H9 (cell line): ENCODE results near the gene LPP. TPM values are rescaled to one million over a fixed set of nuclear protein-coding genes. Genes with fewer than 3 reads are reported as not detected.

ENCODE experiments used
- DNase-seq: peaks from one replicate; pipeline ENCODE4 v3.0.0-alpha.2; 2017
- H2AFZ ChIP-seq: one replicate; pipeline ENCODE4 v1.6.1; 2013; ENCODE audit warnings: mild to moderate bottlenecking, low read length, control low read depth, moderate library complexity
- H2AK5ac ChIP-seq: 2 replicates; pipeline ENCODE4 v1.6.1; 2013; ENCODE audit warnings: low read length, control low read depth, mixed read lengths; ENCODE audit not compliant: insufficient read length
- H2BK120ac ChIP-seq: one replicate; pipeline ENCODE4 v1.6.1; 2013; ENCODE audit warnings: low read depth, mild to moderate bottlenecking, low read length, control low read depth, inconsistent platforms; ENCODE audit not compliant: poor library complexity, severe bottlenecking
- H2BK12ac ChIP-seq: 2 replicates; pipeline ENCODE4 v1.6.1; 2013; ENCODE audit warnings: low read length, control low read depth, mixed read lengths, low read depth; ENCODE audit not compliant: insufficient read length
- H2BK15ac ChIP-seq: 2 replicates; pipeline ENCODE4 v1.6.1; 2013; ENCODE audit warnings: low read depth, low read length, control low read depth
- H2BK20ac ChIP-seq: one replicate; pipeline ENCODE4 v1.6.1; 2013; ENCODE audit warnings: low read depth, mild to moderate bottlenecking, low read length, control low read depth, inconsistent platforms; ENCODE audit not compliant: poor library complexity, severe bottlenecking
- H2BK5ac ChIP-seq: 2 replicates; pipeline ENCODE4 v1.6.1; 2013; ENCODE audit warnings: low read length, control low read depth, mixed read lengths; ENCODE audit not compliant: insufficient read length
- H3K14ac ChIP-seq: 2 replicates; pipeline ENCODE4 v1.6.1; 2013; ENCODE audit warnings: low read length, control low read depth; ENCODE audit not compliant: insufficient read depth
- H3K18ac ChIP-seq: 2 replicates; pipeline ENCODE4 v1.6.1; 2013; ENCODE audit warnings: low read depth, mild to moderate bottlenecking, mixed read lengths, low read length, control low read depth; ENCODE audit not compliant: insufficient read length
- H3K23ac ChIP-seq: 2 replicates; pipeline ENCODE4 v1.6.1; 2013; ENCODE audit warnings: low read length, control low read depth, mixed read lengths, low read depth; ENCODE audit not compliant: insufficient read length
- H3K23me2 ChIP-seq: 2 replicates; pipeline ENCODE4 v1.6.1; 2013; ENCODE audit warnings: low read depth, mild to moderate bottlenecking, mixed read lengths, low read length, control low read depth; ENCODE audit not compliant: insufficient read length, poor library complexity, severe bottlenecking
- H3K27ac ChIP-seq: 2 replicates; pipeline ENCODE4 v1.5.1; 2013; ENCODE audit warnings: low read length, control low read depth, mixed read lengths, low read depth; ENCODE audit not compliant: insufficient read length
- H3K27me3 ChIP-seq: 2 replicates; pipeline ENCODE4 v1.6.1; 2013; ENCODE audit warnings: low read length, control low read depth, inconsistent platforms; ENCODE audit not compliant: insufficient read depth
- H3K4ac ChIP-seq: 2 replicates; pipeline ENCODE4 v1.6.1; 2013; ENCODE audit warnings: low read depth, mild to moderate bottlenecking, control low read depth, inconsistent platforms, low read length, moderate library complexity
- H3K4me1 ChIP-seq: 2 replicates; pipeline ENCODE4 v1.6.1; 2013; ENCODE audit warnings: low read length, control low read depth, inconsistent platforms; ENCODE audit not compliant: insufficient read depth
- H3K4me2 ChIP-seq: 2 replicates; pipeline ENCODE4 v1.6.1; 2013; ENCODE audit warnings: low read length, control low read depth, mixed read lengths; ENCODE audit not compliant: insufficient read length, insufficient read depth
- H3K56ac ChIP-seq: 2 replicates; pipeline ENCODE4 v1.6.1; 2013; ENCODE audit warnings: low read depth, mild to moderate bottlenecking, mixed read lengths, low read length, control low read depth; ENCODE audit not compliant: insufficient read length
- H3K79me1 ChIP-seq: 2 replicates; pipeline ENCODE4 v1.6.1; 2013; ENCODE audit warnings: low read depth, mild to moderate bottlenecking, moderate library complexity, low read length, control low read depth, inconsistent platforms; ENCODE audit not compliant: insufficient read depth, poor library complexity, severe bottlenecking
- H3K79me2 ChIP-seq: 2 replicates; pipeline ENCODE4 v1.6.1; 2013; ENCODE audit warnings: low read length, control low read depth, inconsistent platforms; ENCODE audit not compliant: insufficient read depth
- H3K9ac ChIP-seq: 2 replicates; pipeline ENCODE4 v1.6.1; 2013; ENCODE audit warnings: low read length, control low read depth, mixed read lengths; ENCODE audit not compliant: insufficient read length; ENCODE audit errors: extremely low read depth
- H3K9me3 ChIP-seq: one replicate; pipeline ENCODE4 v1.6.1; 2013; ENCODE audit warnings: low read depth, low read length, inconsistent platforms; ENCODE audit not compliant: control insufficient read depth
- H3T11ph ChIP-seq: one replicate; pipeline ENCODE4 v1.6.1; 2013; ENCODE audit warnings: mild to moderate bottlenecking, low read length, control low read depth, inconsistent platforms
- H4K20me1 ChIP-seq: one replicate; pipeline ENCODE4 v1.6.1; 2013; ENCODE audit not compliant: control insufficient read depth, insufficient read length, insufficient read depth
- H4K5ac ChIP-seq: 2 replicates; pipeline ENCODE4 v1.6.1; 2013; ENCODE audit warnings: low read depth, mild to moderate bottlenecking, mixed read lengths, low read length, control low read depth; ENCODE audit not compliant: insufficient read length
- H4K8ac ChIP-seq: replicated peaks from 2 replicates; pipeline ENCODE4 v1.6.1; 2013; ENCODE audit warnings: low read length, control low read depth, mixed read lengths, low read depth; ENCODE audit not compliant: insufficient read length
- H4K91ac ChIP-seq: 2 replicates; pipeline ENCODE4 v1.6.1; 2013; ENCODE audit warnings: low read depth, mild to moderate bottlenecking, moderate library complexity, mixed read lengths, low read length, control low read depth; ENCODE audit not compliant: insufficient read length
- H3K27ac Mint-ChIP-seq, 3 experiments: 2 replicates in 2 of 3; 3 replicates in 1 of 3; pipeline ENCODE4 v1.8.0; 2020 to 2021; ENCODE audit warnings: mixed read lengths in 3 of 3, mild to moderate bottlenecking in 1 of 3, moderate library complexity in 1 of 3
- H3K27me3 Mint-ChIP-seq: 2 replicates; pipeline ENCODE4 v1.8.0; 2021; ENCODE audit warnings: low read depth, mild to moderate bottlenecking, moderate library complexity, mixed read lengths
- H3K36me3 Mint-ChIP-seq, 3 experiments: 2 replicates in 2 of 3; 3 replicates in 1 of 3; pipeline ENCODE4 v1.8.0; 2020 to 2021; ENCODE audit warnings: low read depth in 3 of 3, mixed read lengths in 3 of 3; ENCODE audit not compliant: insufficient read depth in 1 of 3
- H3K4me1 Mint-ChIP-seq, 2 experiments: 2 replicates each; pipeline ENCODE4 v1.8.0; 2020; ENCODE audit warnings: mixed read lengths in 2 of 2
- H3K4me3 Mint-ChIP-seq, 2 experiments: 2 replicates in 1 of 2; 3 replicates in 1 of 2; pipeline ENCODE4 v1.8.0; 2020 to 2021; ENCODE audit warnings: mild to moderate bottlenecking in 2 of 2, mixed read lengths in 2 of 2, moderate library complexity in 1 of 2
- H3K9me3 Mint-ChIP-seq, 2 experiments: 2 replicates in 1 of 2; 3 replicates in 1 of 2; pipeline ENCODE4 v1.8.0; 2020; ENCODE audit warnings: mild to moderate bottlenecking in 2 of 2, mixed read lengths in 2 of 2, moderate library complexity in 1 of 2
- WGBS: extraction: QIAGEN DNeasy Blood & Tissue Kit; methylation state at CpG from one replicate; pipeline ENCODE4 v1.1.7; 2013; ENCODE audit warnings: missing lambda C conversion rate, low lambda C conversion rate, mixed read lengths; ENCODE audit not compliant: insufficient read length; ENCODE audit errors: extremely low coverage; 5-methylcytosine and 5-hydroxymethylcytosine counted together
- total RNA-seq: library from RNA; stranded (reverse); gene quantifications from 2 replicates; pipeline ENCODE4 v1.2.1, GENCODE V29; 2021
- TF ChIP-seq, protein P1 (sequence below): fragments of 200-600 bp; sonication (generic); conservative IDR thresholded peaks from 3 replicates; pipeline ENCODE4 v1.8.0; 2021; ENCODE audit warnings: antibody characterized with exemption, mild to moderate bottlenecking

LPP gene
- total RNA-seq, 1 experiment from 2014 or later = 64.6 TPM

DNA sequence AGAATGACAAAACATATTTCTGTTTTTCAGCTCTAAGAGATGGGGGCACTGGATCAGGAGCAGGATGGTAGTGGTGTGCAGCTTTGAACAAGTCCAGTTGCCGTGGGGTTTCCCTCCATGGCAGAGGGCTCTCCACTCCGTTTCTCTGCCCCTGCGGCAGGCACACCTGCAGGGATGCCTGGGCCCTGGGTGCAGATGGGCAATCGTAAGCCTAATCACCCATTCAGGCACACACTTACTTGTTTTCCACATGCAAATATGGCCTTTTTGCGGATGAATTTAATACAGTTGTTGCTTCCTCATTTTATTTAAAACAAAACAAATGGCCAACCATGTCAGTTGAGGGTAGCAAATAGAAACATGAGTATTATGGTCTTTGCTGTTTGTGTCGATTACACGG is 85.1 kb downstream of the LPP start:
- no peak overlapping the region for H2BK120ac ChIP-seq
- TF ChIP-seq, protein P1, sequence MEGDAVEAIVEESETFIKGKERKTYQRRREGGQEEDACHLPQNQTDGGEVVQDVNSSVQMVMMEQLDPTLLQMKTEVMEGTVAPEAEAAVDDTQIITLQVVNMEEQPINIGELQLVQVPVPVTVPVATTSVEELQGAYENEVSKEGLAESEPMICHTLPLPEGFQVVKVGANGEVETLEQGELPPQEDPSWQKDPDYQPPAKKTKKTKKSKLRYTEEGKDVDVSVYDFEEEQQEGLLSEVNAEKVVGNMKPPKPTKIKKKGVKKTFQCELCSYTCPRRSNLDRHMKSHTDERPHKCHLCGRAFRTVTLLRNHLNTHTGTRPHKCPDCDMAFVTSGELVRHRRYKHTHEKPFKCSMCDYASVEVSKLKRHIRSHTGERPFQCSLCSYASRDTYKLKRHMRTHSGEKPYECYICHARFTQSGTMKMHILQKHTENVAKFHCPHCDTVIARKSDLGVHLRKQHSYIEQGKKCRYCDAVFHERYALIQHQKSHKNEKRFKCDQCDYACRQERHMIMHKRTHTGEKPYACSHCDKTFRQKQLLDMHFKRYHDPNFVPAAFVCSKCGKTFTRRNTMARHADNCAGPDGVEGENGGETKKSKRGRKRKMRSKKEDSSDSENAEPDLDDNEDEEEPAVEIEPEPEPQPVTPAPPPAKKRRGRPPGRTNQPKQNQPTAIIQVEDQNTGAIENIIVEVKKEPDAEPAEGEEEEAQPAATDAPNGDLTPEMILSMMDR = no peak
- Mint-ChIP-seq H3K27ac (no peak overlapping the region), H3K9me3 (no peaks in the 10 kb centered on the region), H3K4me1 (peaks cover 16% of the 10 kb centered on the region in 2 experiments), H3K36me3 (peaks cover 0 to 2% (median 0%) of the 10 kb centered on the region in 3 experiments; a peak in 1 of 7 replicates), H3K4me3 (no peak overlapping the region), H3K27me3 (no peaks in the 10 kb centered on the region)
- H4K8ac ChIP-seq = no peak overlapping the region
- no peak overlapping the region for H3K4me2 ChIP-seq
- H3K18ac ChIP-seq = no peak overlapping the region
- no peak overlapping the region for H3T11ph ChIP-seq
- no peak overlapping the region for H2BK15ac ChIP-seq
- H4K91ac ChIP-seq = no peak overlapping the region
- peaks cover 2% of the 10 kb centered on the region; the same call in 1 of the 2 replicates for H3K79me2 ChIP-seq
- no peaks in the 10 kb centered on the region for H3K23me2 ChIP-seq
- H3K79me1 ChIP-seq = no peaks in the 10 kb centered on the region
- H2AFZ ChIP-seq = no peak overlapping the region
- H3K27me3 ChIP-seq = no peaks in the 10 kb centered on the region
- WGBS = no CpG with 5 or more reads among the region's 7 CpGs
- no peak overlapping the region for H3K9ac ChIP-seq
- no peaks in the 10 kb centered on the region for H4K20me1 ChIP-seq
- no peak overlapping the region for H3K56ac ChIP-seq
- H3K23ac ChIP-seq = no peak overlapping the region
- H2BK20ac ChIP-seq = no peak overlapping the region
- no peak overlapping the region for H2BK12ac ChIP-seq
- no peak overlapping the region for H4K5ac ChIP-seq
- H3K4me1 ChIP-seq = no peaks in the 10 kb centered on the region
- no peak overlapping the region for H3K14ac ChIP-seq
- H2AK5ac ChIP-seq = no peak overlapping the region
- DNase-seq = no peak
- H3K4ac ChIP-seq = no peak overlapping the region
- no peak overlapping the region for H3K27ac ChIP-seq
- H2BK5ac ChIP-seq = no peak overlapping the region
- no peaks in the 10 kb centered on the region for H3K9me3 ChIP-seq
